Stimulated activated CD8-positive, alpha-beta memory T cell treated with anti-CD3 and anti-CD28 coated beads, Interleukin-4, amount 100 ng/mL, for 1 hour (primary cell): ENCODE measurements around the gene GPR52.

Experiments
- DNase-seq, 2 donors: peaks; one replicate each; pipeline ENCODE4 v3.0.0-alpha.2; 2020; ENCODE audit warnings: low read depth in 2 of 2, low spot score in 1 of 2

Gene GPR52

DNA sequence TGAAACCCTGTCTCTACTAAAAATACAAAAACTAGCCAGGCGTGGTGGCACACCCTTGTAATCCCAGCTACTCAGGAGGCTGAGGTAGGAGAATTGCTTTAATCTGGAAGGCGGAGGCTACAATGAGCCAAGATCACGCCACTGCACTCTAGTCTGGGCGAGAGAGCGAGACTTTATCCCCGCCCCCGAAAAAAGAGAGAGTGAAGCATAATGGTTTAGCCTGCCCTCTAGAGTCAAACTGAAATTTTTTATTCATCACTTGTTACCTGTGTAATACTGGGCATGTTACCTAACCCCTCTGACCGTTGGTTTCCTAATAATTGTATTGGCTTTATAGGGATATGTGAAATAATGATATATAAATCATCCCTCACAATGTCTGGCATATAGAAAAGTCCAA lies 18.8 kb downstream of the GPR52 start:
- no peak for DNase-seq

DNA sequence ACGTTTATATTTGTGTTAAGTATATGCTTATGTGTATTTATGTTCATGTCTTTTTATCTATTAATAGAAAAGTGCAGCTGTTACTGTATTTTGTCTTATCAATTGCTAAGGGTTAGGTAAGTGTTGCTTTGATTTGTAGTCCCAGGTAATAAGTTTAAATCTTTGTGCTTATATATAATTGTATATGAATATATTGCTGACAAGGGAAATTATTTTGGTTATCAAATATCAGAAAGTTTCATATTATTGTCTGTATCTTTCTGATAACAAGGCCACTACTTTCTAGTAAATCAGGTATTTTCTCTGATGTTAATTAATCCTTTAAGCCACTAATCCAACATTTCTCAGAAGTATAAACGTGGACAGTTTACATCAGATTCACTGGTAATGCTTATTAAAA lies 21.3 kb downstream of the GPR52 start:
- DNase-seq = no peak

DNA sequence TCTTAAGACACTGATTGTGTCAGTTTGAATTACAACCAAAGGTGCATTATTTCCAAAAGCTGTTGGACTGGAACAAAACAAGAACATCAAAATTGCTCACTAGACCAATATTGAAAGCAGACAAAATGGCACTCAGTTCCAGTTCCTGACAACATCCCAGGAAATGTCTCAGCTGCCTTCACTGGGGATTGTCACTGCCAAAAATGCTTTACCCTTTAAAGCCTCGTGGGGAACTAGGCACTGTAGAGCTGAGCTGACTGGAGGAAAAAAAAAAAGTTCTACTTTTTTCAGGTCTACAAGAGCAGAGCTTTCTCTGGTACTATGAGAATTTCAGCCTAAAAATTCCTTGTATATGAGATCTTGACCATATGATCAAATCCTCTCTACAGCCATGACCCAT lies 21.9 kb downstream of the GPR52 start:
- DNase-seq = no peak

DNA sequence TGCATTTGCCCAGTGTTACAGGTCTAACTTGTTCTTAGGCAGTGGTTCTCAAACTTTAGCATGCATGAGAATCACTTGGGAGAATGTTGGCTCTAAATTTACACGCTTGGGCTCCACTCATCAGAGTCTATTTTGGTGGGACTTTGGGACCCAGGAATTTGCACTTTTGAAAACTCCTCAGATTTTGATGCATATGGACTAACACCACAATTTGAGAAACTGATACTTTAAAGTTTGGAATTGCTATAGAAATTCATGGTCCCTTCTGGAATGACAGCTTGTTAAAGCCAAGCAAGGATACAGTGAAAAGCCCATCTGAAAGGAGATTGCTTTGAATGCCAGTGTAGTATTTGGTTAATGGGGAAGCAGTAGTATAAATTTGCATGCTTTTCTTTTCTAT lies 31.5 kb downstream of the GPR52 start:
- DNase-seq = no peak

DNA sequence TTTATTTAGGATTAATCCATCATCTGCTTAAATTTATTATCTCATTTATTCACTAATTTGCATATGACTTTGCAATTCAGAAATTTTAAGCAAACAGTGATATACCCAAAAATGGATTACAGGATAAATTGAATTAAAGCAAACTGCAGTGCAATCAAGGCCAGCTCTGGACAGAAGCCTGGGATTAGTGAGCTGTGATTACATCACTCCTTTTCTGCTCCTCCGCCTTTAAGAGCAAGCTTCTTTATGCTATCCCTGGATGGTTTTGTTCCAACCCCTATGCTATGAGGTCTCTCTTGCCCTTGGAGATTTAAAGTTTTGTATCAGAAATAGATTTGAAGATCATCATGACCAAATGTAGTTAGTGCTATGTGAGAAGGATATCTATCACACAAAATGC lies 32.6 kb downstream of the GPR52 start:
- DNase-seq = no peak

DNA sequence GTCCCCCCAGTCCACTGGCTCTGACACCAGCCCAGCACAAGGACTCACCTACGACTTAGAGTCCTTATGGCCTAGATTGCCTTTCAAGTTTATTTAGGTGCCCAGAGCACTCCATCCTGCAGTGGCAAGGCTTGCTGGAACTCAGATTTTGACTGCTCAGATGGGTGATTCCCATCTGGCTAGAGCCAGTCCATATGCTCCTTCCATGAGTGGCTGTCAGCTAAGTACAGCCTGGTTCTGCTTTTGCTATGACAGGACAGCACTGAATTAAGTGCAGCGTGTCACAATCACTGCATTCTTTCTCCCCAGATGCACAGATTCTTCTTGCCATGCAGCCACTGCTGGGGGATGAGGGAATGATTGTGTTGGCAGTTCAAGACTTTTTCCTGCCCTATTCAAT lies 43.8 kb downstream of the GPR52 start:
- DNase-seq = no peak

DNA sequence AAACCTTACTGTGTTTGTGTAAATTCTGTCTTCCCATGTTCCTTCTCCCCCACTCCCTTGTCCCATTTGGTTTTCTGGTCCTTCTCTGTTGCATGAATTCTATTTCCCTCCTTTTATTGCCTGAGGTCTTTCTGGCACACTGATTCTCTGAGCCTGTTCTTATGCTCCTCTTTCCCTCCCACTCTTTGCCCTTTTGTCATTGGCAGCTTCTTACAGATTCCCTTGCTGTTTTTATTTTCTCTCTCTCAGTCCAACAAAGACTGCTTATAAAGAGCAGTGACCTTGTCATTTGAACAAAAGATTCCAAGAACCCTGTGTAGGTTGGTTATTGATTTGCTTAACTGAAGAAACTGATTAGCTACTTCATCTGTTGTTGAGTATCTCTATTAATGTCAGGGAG lies 49.7 kb downstream of the GPR52 start:
- no peak for DNase-seq
